GM12874 (cell line): Measurements from ENCODE around the gene RNF181.

Experiments
- TF ChIP-seq, protein P1 (sequence below): IDR thresholded peaks from 2 replicates; pipeline ENCODE4 v1.5.1; 2011; ENCODE audit warnings: low read depth, mild to moderate bottlenecking, control low read depth, low read length, moderate library complexity; ENCODE audit not compliant: insufficient read depth

The RNF181 gene

DNA sequence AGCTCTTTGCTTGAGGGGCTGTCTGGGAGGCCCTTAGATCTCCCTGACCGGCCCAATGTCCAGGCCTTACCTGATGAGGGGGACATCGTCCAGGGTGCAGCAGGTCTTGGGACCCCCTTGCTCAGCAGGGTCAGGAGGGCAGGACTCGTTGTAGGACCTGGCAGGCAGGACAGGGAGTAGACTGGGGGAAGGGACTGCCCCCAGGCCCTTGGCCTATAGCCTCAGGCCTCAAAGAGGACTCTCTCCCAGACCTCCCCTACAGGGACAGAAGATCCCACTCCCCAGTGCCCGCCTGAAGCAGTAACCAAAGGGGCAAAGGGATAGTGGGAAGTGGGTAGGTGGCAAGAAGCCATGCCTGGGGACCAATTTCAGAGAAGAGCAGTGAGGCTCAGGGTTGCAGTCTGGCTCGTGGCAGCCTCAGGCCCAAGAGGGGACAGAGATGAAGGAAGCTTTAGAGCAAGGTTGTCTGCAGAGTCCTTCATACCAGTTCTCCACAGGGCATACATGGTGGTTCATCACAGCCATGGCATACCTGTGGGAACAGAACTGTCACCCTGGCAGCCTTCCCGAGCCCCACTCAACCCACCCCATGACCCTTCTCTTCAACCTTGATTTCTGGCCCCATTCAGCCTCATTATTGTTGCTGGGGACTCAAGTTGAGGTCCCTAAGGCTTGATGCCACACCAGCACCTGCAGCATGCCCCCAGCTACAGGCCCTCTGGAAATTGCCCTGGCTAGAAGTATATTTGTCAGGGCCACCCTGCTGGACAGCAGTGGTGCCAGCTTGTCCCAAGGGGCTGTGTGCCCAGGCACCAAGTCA, 5.6 kb downstream of the RNF181 start:
- TF ChIP-seq, protein P1, sequence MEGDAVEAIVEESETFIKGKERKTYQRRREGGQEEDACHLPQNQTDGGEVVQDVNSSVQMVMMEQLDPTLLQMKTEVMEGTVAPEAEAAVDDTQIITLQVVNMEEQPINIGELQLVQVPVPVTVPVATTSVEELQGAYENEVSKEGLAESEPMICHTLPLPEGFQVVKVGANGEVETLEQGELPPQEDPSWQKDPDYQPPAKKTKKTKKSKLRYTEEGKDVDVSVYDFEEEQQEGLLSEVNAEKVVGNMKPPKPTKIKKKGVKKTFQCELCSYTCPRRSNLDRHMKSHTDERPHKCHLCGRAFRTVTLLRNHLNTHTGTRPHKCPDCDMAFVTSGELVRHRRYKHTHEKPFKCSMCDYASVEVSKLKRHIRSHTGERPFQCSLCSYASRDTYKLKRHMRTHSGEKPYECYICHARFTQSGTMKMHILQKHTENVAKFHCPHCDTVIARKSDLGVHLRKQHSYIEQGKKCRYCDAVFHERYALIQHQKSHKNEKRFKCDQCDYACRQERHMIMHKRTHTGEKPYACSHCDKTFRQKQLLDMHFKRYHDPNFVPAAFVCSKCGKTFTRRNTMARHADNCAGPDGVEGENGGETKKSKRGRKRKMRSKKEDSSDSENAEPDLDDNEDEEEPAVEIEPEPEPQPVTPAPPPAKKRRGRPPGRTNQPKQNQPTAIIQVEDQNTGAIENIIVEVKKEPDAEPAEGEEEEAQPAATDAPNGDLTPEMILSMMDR, result no peak

DNA sequence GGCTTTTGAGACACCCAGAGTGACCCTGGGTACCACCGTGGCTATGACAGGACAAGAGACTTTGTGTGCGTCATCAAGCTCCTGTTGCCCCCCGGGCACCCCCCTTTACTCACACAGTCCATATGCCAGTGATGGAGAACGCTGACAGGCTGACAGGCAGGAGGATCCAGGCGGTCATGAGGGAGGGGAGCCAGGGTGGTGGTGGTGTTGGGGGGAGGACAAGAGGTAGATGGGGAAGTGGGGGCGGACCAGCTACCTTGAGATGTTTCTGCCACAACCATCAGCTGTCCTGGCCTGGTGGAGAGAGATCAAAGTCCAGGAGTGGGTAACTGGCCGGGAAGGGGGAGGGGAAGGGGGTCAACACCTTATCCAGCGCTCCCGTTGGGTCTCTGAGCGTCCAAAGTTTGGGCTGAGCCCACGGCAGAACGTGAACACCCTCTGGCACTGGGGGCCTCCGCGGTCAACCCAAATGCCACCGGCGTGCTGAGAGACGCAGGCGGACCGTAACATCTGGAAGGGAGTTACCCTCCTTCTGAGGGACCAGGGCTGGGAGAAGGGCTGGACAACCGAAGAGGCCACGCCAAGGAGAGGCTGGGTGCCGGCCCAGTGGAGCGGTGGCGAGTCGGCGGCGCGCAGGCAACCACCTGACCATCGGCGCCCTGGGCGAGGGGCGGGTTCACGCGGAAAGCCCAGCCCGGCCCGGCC, 6.4 kb downstream of the RNF181 start:
- TF ChIP-seq, protein P1, result no peak

DNA sequence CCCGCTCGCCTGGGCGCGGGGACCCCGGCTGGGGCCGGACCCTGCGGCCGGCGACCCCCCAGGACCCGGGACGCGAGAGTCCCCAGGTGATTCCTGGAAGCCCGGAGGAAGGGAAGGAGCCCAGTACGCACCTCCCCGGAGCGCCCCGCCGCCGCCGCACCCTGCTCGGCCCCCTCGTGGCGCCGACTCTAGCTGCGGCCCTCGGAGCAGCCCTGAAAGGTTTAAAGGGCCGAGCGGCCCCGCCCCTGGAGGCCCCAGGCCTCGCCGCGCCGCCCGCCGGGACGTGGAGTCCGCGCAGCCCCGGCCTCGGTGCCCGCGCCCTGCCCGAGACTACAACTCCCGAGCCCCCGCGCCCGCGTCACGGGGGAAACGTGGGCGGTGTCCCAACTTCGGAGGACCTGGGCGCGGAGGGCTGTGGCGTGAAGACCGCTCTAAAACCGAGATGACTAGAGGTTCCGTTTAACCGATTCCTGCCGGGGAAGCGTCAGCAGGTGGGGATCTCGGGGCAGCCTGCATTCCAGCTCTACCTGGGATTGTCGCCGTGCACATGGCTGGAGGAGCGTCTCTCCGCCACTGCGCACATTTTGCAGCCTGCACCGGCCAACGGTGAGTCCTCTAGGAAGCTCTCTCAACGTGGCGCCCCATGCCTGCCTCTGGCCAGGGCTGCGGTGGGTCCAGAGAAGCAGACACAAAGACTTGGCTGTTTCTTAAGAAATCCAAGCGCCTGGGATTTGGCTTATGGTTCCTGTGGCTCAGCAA, 7.1 kb downstream of the RNF181 start, which contains the start of gene TMEM150A:
TMEM150A (minus strand) TSS at position 223 of the 759 bp plus-strand sequence. CDS start 750 bp downstream, outside the sequence.
- TF ChIP-seq, protein P1, result peak; percentile 42

DNA sequence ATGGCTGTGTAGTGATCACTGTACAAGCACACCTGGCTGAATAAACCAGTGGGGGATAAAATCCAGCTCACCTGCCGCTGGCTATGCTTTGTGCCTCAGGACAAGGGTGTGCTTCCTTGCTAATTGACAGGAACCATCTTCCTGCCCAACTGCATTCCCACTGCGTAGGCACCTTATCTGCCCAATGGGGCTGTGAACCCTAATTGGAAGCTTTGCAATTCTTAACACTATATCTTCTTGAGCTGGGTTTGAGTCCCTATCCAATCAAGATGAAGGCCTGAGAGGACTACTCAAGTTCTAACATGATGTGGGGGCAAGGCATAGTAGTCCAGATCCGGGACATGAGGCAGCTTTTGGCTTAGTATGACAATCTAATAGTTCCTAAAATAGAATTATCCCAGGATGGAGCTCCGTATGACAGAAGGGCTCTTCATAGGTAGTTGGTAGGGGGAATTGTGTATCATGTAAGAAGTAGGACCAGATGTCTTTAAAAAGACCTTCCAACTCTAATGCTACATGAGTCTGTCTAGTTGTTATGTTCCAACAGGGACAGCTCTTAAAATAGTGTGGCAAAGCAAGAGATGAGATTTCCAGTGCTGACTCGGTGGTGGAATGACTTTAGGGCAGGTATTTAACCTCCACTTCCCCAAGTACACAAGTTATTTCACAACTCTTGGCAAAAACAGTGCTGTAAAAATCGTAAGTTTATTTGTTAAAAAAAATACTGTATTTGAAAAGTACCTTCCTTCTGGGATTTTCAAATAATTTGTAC, 9.2 kb downstream of the RNF181 start:
- TF ChIP-seq, protein P1, result no peak

DNA sequence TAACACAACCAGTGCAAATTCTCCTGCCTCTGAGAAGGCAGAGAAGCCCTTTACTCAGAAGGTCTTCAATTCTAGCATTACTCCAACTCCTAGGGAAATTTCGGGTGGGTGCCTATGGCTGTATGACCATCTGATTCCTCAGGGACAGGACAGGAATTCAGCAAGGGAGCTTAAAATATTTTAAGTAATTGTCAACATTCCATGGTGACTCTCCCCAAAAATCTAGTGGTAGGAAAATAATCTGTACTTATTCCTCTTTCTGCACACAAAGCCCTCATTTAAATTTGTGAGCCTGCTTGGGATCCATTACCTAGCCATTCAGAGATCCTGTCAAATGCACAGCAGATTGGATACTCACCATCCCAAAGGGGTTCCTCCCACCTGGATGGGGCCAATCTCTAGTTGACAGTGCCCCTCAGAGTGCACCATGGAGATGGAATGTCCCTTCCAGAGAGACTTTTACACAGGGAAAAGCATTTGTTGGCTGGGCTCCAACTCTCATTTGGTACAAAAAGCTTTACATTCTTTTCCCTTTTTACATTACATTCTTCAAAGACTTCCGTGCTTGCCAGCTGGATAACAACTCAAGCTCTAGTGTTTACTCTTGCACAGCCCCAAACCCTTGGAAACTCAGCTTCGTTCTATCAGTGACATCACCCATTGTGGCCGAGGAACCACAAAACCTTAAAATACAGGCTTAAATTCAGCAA, 10.0 kb downstream of the RNF181 start:
- TF ChIP-seq, protein P1, result no peak

DNA sequence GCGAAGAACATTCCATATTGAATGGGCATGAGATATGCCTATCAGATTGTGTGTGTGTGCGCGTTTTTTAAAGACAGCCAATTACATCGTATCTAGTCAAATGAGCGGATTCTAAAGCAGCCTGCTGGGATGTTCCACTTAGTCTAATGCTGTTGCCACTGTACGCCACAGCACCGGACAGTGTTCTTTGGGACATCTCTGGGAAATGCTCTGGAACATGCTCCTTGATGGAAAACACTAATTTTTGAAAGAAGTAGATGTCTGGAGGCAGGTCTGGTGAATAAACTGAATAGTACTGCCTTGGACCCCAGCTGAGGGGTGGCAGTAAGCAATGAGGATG, 10.5 kb downstream of the RNF181 start:
- TF ChIP-seq, protein P1, result no peak
